Thyroid gland (tissue), 4 donors: ENCODE data around the gene UBN1.

Source experiments
- POLR2A ChIP-seq, 2 donors: fragments of 450-650 bp; IDR thresholded peaks; one replicate each; pipeline ENCODE4 v1.6.1; 2017; ENCODE audit warnings: antibody characterized with exemption in 2 of 2, mild to moderate bottlenecking in 2 of 2, moderate library complexity in 1 of 2
- TF ChIP-seq, protein P1 (sequence below), 6 experiments: fragments of 200-600 bp in 3 of 6; fragments of 450-650 bp in 3 of 6; sonication (generic) in 3 of 6; IDR thresholded peaks; one replicate each; pipeline ENCODE4 v1.5.1; 2016 to 2019; ENCODE audit warnings: antibody characterized with exemption in 6 of 6, mild to moderate bottlenecking in 2 of 6, inconsistent platforms in 1 of 6, moderate library complexity in 1 of 6

DNA sequence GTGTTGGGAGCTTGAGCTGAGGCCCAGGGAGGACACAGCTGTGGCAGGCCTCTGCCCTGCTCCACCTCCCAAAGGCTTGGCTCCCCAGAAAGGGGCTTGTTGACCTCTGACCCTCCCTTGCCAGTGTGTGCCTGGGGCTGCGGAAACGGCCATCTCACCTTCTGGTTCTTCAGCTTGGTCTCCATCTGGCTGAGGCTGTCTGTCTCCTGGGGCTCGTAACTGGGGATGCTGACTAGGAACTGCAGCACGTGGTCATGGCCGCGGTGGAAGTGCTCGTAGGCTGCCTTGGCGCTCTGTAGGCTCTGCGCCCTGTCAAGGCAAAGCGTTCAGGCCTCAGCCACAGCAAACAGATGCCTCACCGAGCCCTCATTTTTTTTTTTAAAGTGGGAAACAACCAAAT lies 42.7 kb downstream of the UBN1 start:
- TF ChIP-seq, protein P1, sequence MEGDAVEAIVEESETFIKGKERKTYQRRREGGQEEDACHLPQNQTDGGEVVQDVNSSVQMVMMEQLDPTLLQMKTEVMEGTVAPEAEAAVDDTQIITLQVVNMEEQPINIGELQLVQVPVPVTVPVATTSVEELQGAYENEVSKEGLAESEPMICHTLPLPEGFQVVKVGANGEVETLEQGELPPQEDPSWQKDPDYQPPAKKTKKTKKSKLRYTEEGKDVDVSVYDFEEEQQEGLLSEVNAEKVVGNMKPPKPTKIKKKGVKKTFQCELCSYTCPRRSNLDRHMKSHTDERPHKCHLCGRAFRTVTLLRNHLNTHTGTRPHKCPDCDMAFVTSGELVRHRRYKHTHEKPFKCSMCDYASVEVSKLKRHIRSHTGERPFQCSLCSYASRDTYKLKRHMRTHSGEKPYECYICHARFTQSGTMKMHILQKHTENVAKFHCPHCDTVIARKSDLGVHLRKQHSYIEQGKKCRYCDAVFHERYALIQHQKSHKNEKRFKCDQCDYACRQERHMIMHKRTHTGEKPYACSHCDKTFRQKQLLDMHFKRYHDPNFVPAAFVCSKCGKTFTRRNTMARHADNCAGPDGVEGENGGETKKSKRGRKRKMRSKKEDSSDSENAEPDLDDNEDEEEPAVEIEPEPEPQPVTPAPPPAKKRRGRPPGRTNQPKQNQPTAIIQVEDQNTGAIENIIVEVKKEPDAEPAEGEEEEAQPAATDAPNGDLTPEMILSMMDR (IDR thresholded peaks at IDR 0.05) = no peak
- no peak for TF ChIP-seq POLR2A (IDR thresholded peaks at IDR 0.05)
